GM12872 (cell line): ENCODE measurements around the gene CHRNB4.

Source experiments
- TF ChIP-seq, protein P1 (sequence below): IDR thresholded peaks from 3 replicates; pipeline ENCODE4 v1.5.1; 2011; ENCODE audit warnings: low read depth, mild to moderate bottlenecking, low read length, moderate library complexity; ENCODE audit not compliant: insufficient read depth

CHRNB4 gene

DNA sequence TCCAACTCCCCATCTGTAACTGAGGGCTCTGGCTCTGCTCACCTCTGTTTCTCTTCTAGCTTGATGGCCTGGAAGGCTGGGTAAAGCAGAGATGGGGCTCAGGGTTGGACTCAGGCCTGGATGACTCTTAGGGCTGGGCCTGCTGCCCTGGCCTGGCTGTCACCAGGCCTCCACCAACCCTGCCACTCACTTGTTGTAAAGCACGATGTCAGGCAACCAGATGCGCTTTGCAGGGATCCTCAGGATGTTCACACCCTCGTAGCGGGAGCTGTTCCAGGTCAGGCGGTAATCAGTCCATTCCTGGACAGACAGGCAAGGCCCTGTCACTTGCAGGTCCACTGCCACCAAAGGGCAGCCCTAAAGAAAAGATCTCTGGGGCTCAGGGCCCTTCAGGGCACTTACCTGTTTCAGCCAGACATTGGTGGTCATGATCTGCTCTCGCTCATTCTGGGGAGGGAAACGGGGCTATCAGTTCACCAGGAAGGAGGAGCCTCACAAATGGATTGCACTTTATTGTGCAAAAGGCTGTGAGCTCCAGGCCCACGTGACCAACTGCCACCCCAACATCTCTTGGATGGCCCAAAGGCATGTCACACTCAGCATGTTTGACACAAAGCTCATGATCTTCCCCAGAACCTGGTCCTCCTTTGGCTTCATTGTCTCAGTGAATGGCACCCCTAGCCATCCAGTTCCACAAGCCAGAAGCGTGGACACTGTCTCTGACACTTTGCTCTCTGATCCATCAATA, 9.9 kb downstream of the CHRNB4 start:
- TF ChIP-seq, protein P1, sequence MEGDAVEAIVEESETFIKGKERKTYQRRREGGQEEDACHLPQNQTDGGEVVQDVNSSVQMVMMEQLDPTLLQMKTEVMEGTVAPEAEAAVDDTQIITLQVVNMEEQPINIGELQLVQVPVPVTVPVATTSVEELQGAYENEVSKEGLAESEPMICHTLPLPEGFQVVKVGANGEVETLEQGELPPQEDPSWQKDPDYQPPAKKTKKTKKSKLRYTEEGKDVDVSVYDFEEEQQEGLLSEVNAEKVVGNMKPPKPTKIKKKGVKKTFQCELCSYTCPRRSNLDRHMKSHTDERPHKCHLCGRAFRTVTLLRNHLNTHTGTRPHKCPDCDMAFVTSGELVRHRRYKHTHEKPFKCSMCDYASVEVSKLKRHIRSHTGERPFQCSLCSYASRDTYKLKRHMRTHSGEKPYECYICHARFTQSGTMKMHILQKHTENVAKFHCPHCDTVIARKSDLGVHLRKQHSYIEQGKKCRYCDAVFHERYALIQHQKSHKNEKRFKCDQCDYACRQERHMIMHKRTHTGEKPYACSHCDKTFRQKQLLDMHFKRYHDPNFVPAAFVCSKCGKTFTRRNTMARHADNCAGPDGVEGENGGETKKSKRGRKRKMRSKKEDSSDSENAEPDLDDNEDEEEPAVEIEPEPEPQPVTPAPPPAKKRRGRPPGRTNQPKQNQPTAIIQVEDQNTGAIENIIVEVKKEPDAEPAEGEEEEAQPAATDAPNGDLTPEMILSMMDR, result no peak

DNA sequence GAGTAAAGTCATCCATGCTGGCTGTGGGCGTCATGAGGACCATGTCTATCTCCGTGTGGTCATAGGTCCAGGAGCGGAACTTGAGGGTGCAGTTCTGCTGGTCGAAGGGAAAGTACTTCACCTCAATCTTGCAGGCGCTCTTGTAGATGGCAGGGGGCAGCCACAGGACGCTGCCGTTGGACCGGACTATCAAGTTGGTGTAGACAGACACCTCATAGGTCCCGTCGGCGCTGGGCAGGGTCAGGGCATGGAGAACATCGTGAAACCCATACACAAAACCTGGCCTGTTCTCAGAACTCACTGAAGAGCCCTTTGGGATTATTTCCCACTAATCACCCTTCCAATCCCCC, 11.3 kb downstream of the CHRNB4 start:
- TF ChIP-seq, protein P1, result no peak

DNA sequence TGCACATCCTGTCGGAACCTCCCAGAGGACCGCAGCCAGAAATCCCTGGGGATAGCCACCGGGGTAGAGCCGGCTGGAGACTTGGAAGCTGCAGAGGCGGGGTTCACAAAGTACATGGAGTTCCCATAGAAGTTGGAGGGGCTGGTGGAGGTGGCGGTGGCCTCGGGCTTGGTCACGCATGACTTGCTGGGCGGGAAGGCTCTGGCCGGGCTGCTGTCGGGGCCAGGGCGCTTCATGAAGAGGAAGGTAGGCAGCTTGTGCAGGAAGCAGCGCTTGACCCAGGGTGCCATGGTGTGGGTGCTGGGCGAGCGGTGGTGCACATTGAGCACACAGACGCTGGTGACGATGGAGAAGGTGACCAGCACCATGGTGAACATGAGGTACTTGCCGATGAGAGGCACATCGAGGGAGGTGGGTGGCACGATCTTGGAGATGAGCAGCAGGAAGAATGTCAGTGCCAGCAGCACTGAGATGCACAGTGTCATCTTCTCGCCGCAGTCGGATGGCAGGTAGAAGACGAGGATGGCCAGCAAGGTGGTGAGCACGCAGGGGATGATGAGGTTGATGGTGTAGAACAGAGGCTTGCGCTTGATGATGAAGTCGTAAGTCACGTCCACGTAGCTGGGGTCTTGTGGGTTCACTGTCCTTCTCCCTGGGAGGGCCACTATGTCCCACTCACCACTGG, 11.8 kb downstream of the CHRNB4 start:
- TF ChIP-seq, protein P1, result no peak

DNA sequence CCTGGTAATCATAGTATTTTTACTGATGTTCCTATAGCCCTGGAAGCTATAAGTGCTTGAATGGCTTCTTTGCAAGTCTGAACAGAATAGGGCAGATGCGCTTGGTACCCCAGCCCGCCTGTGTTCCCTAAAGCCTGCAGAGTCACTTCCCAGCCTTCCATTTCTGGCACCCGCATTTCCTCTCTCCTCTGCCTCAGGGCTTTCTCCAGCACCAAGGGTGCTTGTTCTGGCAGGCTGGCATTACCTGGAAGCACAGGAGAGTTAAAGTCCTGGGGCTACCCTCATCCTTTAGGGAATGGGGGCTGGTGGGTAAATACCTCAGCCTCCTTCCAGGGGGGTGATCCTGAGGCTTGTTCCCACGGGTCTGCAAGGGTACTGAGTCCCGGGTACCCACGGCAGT, 12.8 kb downstream of the CHRNB4 start:
- TF ChIP-seq, protein P1, result no peak

DNA sequence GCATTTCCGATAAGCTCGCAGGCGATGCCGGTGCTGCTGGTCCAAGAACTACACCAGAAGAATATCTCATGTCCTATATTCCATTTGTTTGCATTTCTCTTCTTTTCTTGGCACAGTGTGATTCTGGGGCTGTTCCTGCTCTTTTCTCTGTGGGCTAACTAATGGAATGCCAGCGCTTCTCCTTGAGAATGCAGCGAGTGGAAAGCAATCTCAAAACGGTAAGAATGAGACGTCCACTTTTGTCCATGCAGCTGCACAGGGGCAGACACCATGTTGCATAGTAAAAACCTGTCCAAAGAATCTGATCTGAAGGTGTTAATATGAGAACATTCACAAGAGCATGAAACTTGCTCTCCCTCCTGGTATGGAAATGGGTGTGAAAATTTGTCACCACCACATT, 13.7 kb downstream of the CHRNB4 start:
- TF ChIP-seq, protein P1, result no peak

DNA sequence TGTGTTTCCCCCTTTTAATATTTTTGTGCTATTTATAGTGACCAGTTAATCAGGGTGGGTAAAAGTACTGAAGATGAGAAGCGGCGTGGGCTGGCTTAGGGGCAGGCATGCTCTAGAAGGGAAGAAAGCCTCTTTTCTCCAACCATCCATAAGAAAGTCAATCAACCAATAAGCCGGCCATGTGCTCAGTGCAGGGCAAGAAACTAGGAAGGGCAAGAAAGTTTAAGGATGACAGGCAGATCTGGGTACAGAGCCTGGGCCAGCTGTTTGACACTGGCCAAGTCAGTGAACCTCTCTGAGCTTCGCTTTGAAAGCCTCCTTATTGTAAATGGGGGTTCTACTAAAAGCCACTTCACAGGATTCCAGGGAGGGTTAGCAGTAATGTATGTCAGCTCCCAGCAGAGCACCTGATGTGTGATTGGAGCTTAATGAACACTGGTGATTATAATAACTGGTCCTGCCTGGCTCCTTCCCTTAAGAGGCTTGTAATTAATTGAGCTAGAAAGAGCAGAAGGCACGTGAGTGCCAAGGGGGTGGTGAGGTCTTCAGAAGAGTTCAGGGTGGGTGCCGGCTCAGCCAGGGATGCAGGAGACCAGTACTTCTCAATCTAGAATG, 14.5 kb downstream of the CHRNB4 start:
- TF ChIP-seq, protein P1, result no peak

DNA sequence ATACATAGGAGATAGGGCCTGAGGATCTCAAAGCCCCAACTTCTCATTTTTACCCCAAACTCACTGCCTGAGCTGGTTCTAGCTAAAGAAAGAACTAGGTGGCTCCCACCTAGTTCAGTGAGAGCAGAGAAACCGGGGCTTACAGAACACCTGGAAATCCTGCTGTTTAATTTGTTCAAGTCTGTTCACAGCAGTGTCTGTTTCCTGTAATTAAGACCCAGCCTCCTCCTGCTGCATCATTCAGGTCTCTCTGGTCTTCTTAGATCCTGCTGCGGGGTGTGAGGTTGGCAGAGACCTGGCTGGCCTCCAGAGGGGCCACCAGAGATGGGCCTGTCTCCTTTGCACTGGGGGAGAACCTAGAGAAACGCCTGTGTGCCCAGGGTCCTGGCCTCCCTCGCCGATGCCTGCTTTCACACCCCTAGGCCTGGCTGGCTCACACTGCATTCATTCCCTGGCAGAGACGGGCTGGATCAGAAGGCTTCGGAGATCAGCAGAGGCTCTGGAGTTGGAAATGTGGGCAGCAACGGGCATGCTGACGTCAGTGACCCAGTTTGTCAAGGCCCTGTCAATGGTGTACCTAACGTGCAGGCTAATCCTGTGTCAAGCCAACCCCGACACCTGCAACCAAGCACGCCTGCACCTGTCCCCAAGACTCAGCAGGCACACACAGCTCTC, 15.3 kb downstream of the CHRNB4 start:
- TF ChIP-seq, protein P1, result no peak
